CD14-positive monocyte (primary cell): ENCODE data around the gene TUSC2. TPM values are rescaled to one million over a fixed set of nuclear protein-coding genes. Genes with fewer than 3 reads are reported as not detected.

Source experiments
- DNase-seq, 3 donors: peaks; one replicate each; pipeline ENCODE4 v3.0.0-alpha.2; 2011 to 2022
- H2AFZ ChIP-seq: 2 replicates; pipeline ENCODE4 v1.6.0; 2012; ENCODE audit warnings: mild to moderate bottlenecking, low read depth, low read length, inconsistent platforms; ENCODE audit not compliant: insufficient read depth, poor library complexity, severe bottlenecking
- H3K27ac ChIP-seq, 2 donors: 1 replicate in 1 of 2; 2 replicates in 1 of 2; pipeline ENCODE4 v1.5.1; 2012 to 2013; ENCODE audit warnings: low read length in 2 of 2, control low read depth in 1 of 2, inconsistent platforms in 1 of 2, low read depth in 1 of 2, mild to moderate bottlenecking in 1 of 2
- H3K27me3 ChIP-seq, 2 donors: one replicate each; pipeline versions ENCODE4 v1.6.0 to v1.6.1; 2011 to 2013; ENCODE audit warnings: low read length in 2 of 2; ENCODE audit not compliant: control insufficient read depth in 2 of 2, insufficient read depth in 2 of 2
- H3K36me3 ChIP-seq, 2 donors: replicated peaks in 1 of 2; 1 replicate in 1 of 2; 2 replicates in 1 of 2; pipeline versions ENCODE4 v1.5.1 to v1.6.1; 2012 to 2013; ENCODE audit warnings: low read length in 2 of 2, control low read depth in 1 of 2, inconsistent platforms in 1 of 2, mild to moderate bottlenecking in 1 of 2; ENCODE audit not compliant: insufficient read depth in 2 of 2, control insufficient read depth in 1 of 2
- H3K4me1 ChIP-seq, 2 donors: 1 replicate in 1 of 2; 2 replicates in 1 of 2; pipeline versions ENCODE4 v1.5.1 to v1.6.1; 2012 to 2013; ENCODE audit warnings: low read length in 2 of 2, control low read depth in 1 of 2, inconsistent platforms in 1 of 2, mild to moderate bottlenecking in 1 of 2, moderate library complexity in 1 of 2; ENCODE audit not compliant: insufficient read depth in 2 of 2, control insufficient read depth in 1 of 2
- H3K4me2 ChIP-seq: replicated peaks from 2 replicates; pipeline ENCODE3; 2012; ENCODE audit warnings: low read length, moderate library complexity, mild to moderate bottlenecking; ENCODE audit not compliant: poor library complexity, severe bottlenecking; ENCODE audit errors: extremely low read depth
- H3K4me3 ChIP-seq, 3 experiments: fragments of 200-600 bp in 1 of 3; sonication (generic) in 1 of 3; replicated peaks in 1 of 3; 1 replicate in 2 of 3; 2 replicates in 1 of 3; pipeline ENCODE4 v1.5.1; 2011 to 2013; ENCODE audit warnings: low read length in 3 of 3, mild to moderate bottlenecking in 3 of 3, control low read depth in 2 of 3, low read depth in 2 of 3, inconsistent platforms in 1 of 3, moderate library complexity in 1 of 3
- H3K79me2 ChIP-seq: 2 replicates; pipeline ENCODE4 v1.6.0; 2012; ENCODE audit warnings: mild to moderate bottlenecking, control low read depth, inconsistent platforms, low read length, moderate library complexity; ENCODE audit not compliant: insufficient read depth
- H3K9ac ChIP-seq: 2 replicates; pipeline ENCODE4 v1.6.0; 2017; ENCODE audit warnings: low read length, mild to moderate bottlenecking; ENCODE audit not compliant: insufficient read depth, poor library complexity, severe bottlenecking
- H3K9me3 ChIP-seq, 2 donors: replicated peaks in 1 of 2; 1 replicate in 1 of 2; 2 replicates in 1 of 2; pipeline versions ENCODE4 v1.5.1 to v1.6.1; 2012 to 2013; ENCODE audit warnings: low read length in 2 of 2, control low read depth in 1 of 2; ENCODE audit not compliant: control insufficient read depth in 1 of 2, insufficient read depth in 1 of 2
- H4K20me1 ChIP-seq: 2 replicates; pipeline ENCODE4 v1.6.0; 2012; ENCODE audit warnings: mild to moderate bottlenecking, low read length, control low read depth, moderate library complexity; ENCODE audit not compliant: insufficient read depth
- H3K27ac Mint-ChIP-seq, 7 donors: one replicate each; pipeline ENCODE4 v1.8.0; 2020; ENCODE audit warnings: mild to moderate bottlenecking in 7 of 7, mixed read lengths in 7 of 7, moderate library complexity in 6 of 7, inconsistent platforms in 2 of 7
- H3K27me3 Mint-ChIP-seq, 3 donors: one replicate each; pipeline ENCODE4 v1.8.0; 2021 to 2022; ENCODE audit warnings: low read depth in 3 of 3, mild to moderate bottlenecking in 3 of 3, mixed read lengths in 3 of 3, moderate library complexity in 3 of 3, inconsistent platforms in 1 of 3
- H3K36me3 Mint-ChIP-seq, 2 donors: one replicate each; pipeline ENCODE4 v1.8.0; 2020; ENCODE audit warnings: mixed read lengths in 2 of 2, inconsistent platforms in 1 of 2, mild to moderate bottlenecking in 1 of 2
- H3K4me1 Mint-ChIP-seq: one replicate; pipeline ENCODE4 v1.8.0; 2020; ENCODE audit warnings: mild to moderate bottlenecking, mixed read lengths
- H3K4me3 Mint-ChIP-seq, 2 donors: one replicate each; pipeline ENCODE4 v1.8.0; 2020; ENCODE audit warnings: mild to moderate bottlenecking in 2 of 2, mixed read lengths in 2 of 2, moderate library complexity in 1 of 2
- H3K9me3 Mint-ChIP-seq, 7 donors: one replicate each; pipeline ENCODE4 v1.8.0; 2020 to 2022; ENCODE audit warnings: mixed read lengths in 7 of 7, mild to moderate bottlenecking in 6 of 7, moderate library complexity in 6 of 7, inconsistent platforms in 2 of 7
- CTCF ChIP-seq: fragments of 200-600 bp; IDR thresholded peaks from one replicate; pipeline ENCODE4 v1.8.0; 2022; ENCODE audit warnings: antibody characterized with exemption, mild to moderate bottlenecking
- WGBS: methylation state at CpG from one replicate; pipeline ENCODE4 v1.1.5; 2013; ENCODE audit warnings: missing lambda C conversion rate; ENCODE audit not compliant: insufficient coverage; 5-methylcytosine and 5-hydroxymethylcytosine counted together
- intact Hi-C, 2 donors: fragments of 100-400 bp; cut with micrococcal nuclease; formaldehyde crosslinking; loops; one replicate each; pipeline versions ENCODE4 v1.15.0 to v1.15.1; 2023
- polyA plus RNA-seq, 3 donors: library from polyadenylated mRNA; depleted of rRNA in 1 of 3; unstranded in 2 of 3; stranded (reverse) in 1 of 3; fragments of 300-500 nt in 2 of 3; fragments of >200 nt in 1 of 3; fragmentation: Illumina TruSeq in 2 of 3; gene quantifications; 1 replicate in 2 of 3; 2 replicates in 1 of 3; pipeline ENCODE4 v1.2.3, GENCODE V29; 2012 to 2021

TUSC2 gene
- polyA plus RNA-seq, 3 donors: 22.6 to 55.7 (median 47.0) TPM

- Histone ChIP-seq H3K4me2 (peak overlapping the region; percentile 87), H3K79me2 (peaks cover 37% of the 10 kb centered on the region), H3K9ac (peak overlapping the region; percentile 90), H3K27ac (peak overlapping the region; percentile 77 to 97), H3K27me3 (no peaks in the 10 kb centered on the region), H4K20me1 (peaks cover 6% of the 10 kb centered on the region), H2AFZ (peak overlapping the region; percentile 86), H3K4me1 (peaks cover 82 to 94% of the 10 kb centered on the region in 2 donors), H3K36me3 (peaks cover 0 to 19% of the 10 kb centered on the region in 2 donors), H3K9me3 (no peaks in the 10 kb centered on the region), H3K4me3 (peak overlapping the region; percentile 60 to 90 (median 77))
- peak overlapping the region; percentile 75 to 91 for H3K4me3 Mint-ChIP-seq
- peaks cover 83% of the 10 kb centered on the region for H3K4me1 Mint-ChIP-seq
- intact Hi-C loops: no loop called here
- H3K27ac Mint-ChIP-seq: peak overlapping the region in 6 of 7 donors; percentile 31 to 99 (median 96)
- WGBS: 41% methylated on average over 14 of the region's 14 CpGs
- H3K36me3 Mint-ChIP-seq: peaks cover 11 to 35% of the 10 kb centered on the region in 2 donors
- no peak for DNase-seq
- H3K27me3 Mint-ChIP-seq: peaks cover 0 to 4% (median 2%) of the 10 kb centered on the region in 3 donors
- TF ChIP-seq CTCF: no peak
- H3K9me3 Mint-ChIP-seq: no peaks in the 10 kb centered on the region
Measured at GRCh38 chr3:50322115-50322385, 6.0 kb downstream of the TUSC2 start.

DNA sequence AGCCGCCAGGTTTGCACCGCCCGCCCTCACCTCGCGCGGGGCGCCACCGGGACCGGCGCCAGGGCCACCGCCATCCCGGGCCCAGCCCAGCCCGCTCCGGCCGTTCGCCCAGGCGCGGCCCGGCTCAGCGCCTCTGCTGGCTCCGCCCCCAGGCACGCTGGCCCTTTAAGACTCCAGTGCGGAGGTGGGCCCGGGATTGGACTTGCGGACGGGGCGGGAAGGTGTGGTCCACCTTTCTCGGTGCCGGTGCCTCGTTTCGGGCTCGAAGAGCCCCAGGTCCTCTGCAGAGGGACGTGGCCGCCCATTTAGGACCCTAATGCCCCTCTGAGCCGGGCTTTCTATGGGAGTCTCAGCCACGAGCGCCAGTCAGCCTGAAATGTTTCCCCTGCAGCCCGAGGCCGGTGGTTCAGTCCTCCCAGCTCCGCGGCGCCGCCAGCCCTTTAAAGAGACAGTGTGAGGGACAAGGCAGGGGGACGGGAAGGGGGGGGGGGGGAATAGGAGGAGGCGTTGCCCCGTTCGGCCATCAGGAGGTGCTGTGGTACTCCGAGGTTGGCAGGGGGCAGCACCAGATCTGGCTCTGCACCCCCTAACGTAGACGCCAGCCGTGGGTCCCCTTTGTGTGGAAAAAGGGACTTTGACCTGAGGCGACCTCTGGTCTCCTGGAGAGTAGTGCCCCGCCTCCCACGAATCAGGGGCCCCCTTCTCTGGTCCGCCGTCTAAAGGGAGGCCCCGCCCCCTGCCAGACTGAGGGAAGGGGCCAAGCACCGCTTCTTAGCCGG lies 6.5 kb downstream of the TUSC2 start:
- H3K4me2 ChIP-seq: peak overlapping the region; percentile 87
- peak overlapping the region; percentile 86 for H2AFZ ChIP-seq
- peak overlapping the region; percentile 90 for H3K9ac ChIP-seq
- H3K9me3 ChIP-seq: no peaks in the 10 kb centered on the region
- H3K27me3 ChIP-seq: no peaks in the 10 kb centered on the region
- Mint-ChIP-seq H3K36me3 (peaks cover 16 to 36% of the 10 kb centered on the region in 2 donors), H3K4me1 (peaks cover 83% of the 10 kb centered on the region), H3K4me3 (peak overlapping the region; percentile 86 to 91), H3K27ac (peak overlapping the region; percentile 85 to 99 (median 97)), H3K27me3 (peaks cover 0 to 4% (median 2%) of the 10 kb centered on the region in 3 donors), H3K9me3 (no peaks in the 10 kb centered on the region)
- WGBS: under 1% methylated on average over 52 of the region's 59 CpGs
- peaks cover 83 to 94% of the 10 kb centered on the region in 2 donors for H3K4me1 ChIP-seq
- H3K4me3 ChIP-seq: peak overlapping the region; percentile 60 to 90 (median 77)
- peaks cover 4% of the 10 kb centered on the region for H4K20me1 ChIP-seq
- H3K79me2 ChIP-seq: peaks cover 32% of the 10 kb centered on the region
- intact Hi-C loops: loop anchor here (2.0 kb wide), 1 partner anchor 23 kb away; the partner anchor contains the start of genes HYAL3 (in 2 of the 2) and NAA80 (in 2 of the 2)
- H3K36me3 ChIP-seq: peaks cover 0 to 22% of the 10 kb centered on the region in 2 donors
- peak overlapping the region; percentile 77 to 97 for H3K27ac ChIP-seq
- peak; percentile 58 for TF ChIP-seq CTCF
- peak; percentile 72 to 74 (median 72) for DNase-seq
